Measurements from ENCODE around the gene DTWD2. TPM values are rescaled to one million over a fixed set of nuclear protein-coding genes. Genes with fewer than 3 reads are reported as not detected.

DTWD2 gene, protein sequence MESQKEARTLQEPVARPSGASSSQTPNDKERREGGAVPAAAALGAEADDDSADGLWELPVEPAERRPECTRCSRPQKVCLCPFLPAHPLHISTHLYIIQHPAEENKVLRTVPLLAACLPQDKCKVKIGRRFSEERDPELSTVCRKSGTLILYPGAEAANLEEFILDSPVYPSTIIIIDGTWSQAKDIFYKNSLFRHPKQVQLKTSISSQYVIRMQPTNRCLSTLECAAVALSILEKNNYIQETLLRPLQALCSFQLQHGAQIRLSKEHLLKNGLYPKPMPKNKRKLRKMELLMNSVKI
- 0.77 to 1.6 TPM (median 1.3 TPM) in 5 replicates for total RNA-seq (2022; extraction: Qiagen RNA extraction)

DNA sequence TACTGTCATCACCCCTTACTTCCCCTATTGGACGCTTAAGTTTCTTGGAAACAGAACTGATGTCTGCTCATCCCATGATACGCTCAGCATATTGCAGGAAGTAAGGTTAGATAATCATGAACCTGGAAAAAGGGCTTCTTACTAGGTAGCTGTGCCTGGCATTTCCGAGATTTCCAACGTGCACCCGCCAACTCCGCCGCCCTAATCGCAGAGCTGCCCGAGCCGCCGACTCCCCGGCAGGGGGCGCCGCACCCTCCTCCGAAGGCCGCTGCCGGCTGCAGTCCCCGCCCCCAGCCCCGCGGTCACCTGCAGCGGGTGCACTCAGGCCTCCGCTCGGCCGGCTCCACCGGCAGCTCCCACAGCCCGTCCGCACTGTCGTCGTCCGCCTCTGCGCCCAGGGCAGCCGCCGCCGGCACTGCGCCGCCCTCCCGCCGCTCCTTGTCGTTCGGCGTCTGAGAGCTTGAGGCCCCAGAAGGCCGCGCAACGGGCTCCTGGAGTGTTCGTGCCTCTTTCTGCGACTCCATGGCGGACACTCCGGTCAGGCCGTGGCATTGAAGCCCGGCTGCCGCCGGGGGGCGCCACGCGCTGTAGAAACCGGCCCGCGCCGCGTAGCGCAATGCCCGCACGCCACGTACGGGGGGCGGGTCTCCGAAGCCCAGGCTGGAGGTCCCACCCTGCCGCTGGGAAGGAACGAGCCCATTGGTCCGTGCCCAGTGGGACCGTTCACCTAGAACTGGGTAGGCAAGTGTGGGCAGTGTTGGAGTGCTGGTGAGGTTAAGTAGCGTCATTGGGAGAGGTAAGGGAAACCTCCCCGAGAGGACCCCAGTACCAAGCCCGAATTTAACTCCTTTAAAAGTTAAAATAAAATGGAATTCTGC lies at the start of gene DTWD2:
TSS of gene DTWD2 (minus strand) at position 560 of the 878 bp plus-strand sequence. CDS start at position 524, 36 bp downstream.

Other genes with a start within 250 kb of the DTWD2 start
- 8.4 to 10.9 TPM (median 9.9 TPM) in 5 replicates for gene DMXL1, start 82.5 kb upstream of the DTWD2 start, total RNA-seq (2022; extraction: Qiagen RNA extraction)

All from A549 treated with Mapracorat at 1 μM for 4 hours (cell line).